ENCODE measurements around the gene ADIPOQ.

GRCh38 chr3:186815435-186815834 lies 27.1 kb upstream of the ADIPOQ start:
- TF ChIP-seq CTCF (IDR thresholded peaks at IDR 0.05) (no peak), EZH2 (IDR thresholded peaks at IDR 0.05; ENCODE audit: borderline replicate concordance, insufficient read depth, low read depth, low read length, poor library complexity, severe bottlenecking) (no peak)

Measured in B cell (primary cell).